GM19397 (cell line): Measurements from ENCODE around the gene VPS13A.
"Not testable (repeated sequence)": the region's sequence is repeated elsewhere in the genome, so short reads cannot be mapped to it uniquely, and the experiment has no call there.

ENCODE experiments used
- ATAC-seq: cut with Tn5 transposase; IDR thresholded peaks from one replicate; pipeline ENCODE4 v1.9.1; 2021; ENCODE audit warnings: mild to moderate bottlenecking, moderate library complexity; ENCODE audit not compliant: unreplicated experiment

VPS13A gene

DNA sequence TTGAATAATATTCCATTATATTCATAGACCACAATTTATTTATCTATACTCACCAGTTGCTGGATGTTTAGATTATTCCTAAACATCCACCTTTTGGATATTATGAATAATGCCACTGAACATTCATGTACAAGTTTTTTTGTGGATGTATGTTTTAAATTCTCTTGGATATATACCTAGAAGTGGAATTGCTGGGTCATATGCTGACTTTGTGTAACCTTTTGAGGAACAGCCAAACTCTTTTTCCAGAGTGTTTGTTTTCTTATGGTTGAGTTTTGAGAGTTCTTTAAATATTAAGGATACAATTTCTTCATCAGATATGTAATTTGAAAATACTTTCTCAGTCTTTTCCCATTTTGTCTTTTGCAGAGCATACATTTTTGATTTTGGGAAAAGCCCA lies 2.7 kb downstream of the VPS13A start:
- ATAC-seq, result no peak

- ATAC-seq, result no peak
These were observed 6.2 kb downstream of the VPS13A start for GRCh38 chr9:77183581-77183980.

GRCh38 chr9:77188242-77188641 lies 10.9 kb downstream of the VPS13A start:
- no peak for ATAC-seq

GRCh38 chr9:77194423-77194822 lies 17.1 kb downstream of the VPS13A start:
- no peak for ATAC-seq

DNA sequence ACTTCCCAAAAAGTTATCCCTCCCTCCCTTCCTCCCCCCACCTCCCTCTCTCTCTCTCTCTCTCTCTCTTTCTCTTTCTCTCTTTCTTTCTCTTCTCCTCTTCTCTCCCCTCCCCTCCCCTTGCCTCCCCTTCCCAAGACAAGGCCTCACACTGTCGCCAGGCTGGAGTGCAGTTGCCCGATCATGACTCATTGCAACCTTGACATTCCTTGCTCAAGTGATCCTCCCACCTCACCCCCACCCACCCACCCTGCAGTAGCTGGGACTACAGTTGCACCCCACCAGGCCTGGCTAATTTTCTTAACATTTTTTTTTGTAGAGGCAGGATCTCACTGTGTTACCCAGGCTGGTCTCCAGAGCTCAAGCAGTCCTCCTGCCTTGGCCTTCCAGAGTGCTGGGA lies 32.8 kb downstream of the VPS13A start:
- ATAC-seq, result no peak

- ATAC-seq, result no peak
These were observed 34.2 kb downstream of the VPS13A start for GRCh38 chr9:77211561-77211960.

DNA sequence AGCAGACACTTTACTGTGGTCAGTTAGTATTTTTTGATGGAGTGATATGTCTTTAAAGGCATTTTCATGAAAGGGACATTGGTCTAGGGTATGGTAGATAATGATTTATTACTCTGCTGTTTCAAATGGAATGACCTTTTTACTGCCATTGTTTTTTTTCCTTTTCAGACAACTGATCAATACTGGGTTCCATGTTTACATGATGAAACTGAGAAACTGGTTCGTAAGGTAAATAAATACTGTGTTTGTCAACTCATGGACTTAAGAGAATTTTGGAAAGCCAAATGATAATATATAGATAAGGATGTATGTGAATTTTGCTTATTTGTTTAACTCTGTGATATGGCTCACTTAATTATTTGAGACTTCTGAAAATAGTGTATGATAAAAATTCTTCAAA lies 35.5 kb downstream of the VPS13A start:
- no peak for ATAC-seq

- ATAC-seq, result no peak
These were observed 38.5 kb downstream of the VPS13A start for GRCh38 chr9:77215874-77216273.

DNA sequence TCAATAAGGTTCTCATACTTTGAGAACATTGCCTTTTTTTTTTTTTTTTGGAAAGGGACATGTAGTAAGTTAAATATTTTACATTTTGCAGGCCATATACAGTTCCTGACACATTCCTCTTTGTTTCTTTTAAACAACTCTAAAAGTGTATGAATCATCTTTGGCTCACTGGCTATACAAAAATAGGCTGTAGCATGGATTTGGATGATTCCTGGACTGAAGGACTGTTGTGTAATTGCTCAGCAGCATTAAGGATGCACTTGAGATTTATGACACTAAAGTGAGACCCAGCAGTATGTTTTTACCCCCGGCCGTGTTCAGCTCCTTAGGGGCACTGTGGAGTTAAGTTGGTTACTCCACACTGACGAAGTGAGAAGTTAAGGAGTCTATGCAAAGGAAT lies 41.3 kb downstream of the VPS13A start:
- ATAC-seq, result no peak

- no peak for ATAC-seq
These were observed 44.1 kb downstream of the VPS13A start for GRCh38 chr9:77221431-77221830.

DNA sequence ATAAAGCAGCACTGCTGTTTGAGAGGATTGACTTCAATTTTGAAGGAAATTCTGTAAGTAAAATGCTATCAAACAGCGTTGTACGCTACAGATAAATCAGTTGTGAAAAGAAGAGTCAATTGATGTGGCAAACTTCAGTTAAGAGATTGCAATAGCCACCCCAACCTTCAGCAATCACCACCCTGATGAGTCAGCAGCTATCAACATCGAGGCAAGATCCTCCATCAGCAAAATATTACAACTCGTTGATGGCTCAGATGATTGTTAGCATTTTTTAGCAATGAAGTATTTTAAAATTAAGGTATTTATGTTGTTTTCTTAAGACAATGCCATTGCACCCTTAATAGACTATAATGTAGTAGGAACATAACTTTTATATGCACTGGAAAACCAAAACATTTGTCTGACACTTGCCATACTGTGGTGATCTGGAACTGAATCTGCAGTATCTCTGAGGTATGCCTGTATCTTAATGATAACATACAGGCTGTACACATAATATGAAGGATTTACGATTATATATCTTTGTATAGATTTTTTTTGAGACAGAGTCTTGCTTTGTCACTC lies 47.5 kb downstream of the VPS13A start:
- no peak for ATAC-seq

DNA sequence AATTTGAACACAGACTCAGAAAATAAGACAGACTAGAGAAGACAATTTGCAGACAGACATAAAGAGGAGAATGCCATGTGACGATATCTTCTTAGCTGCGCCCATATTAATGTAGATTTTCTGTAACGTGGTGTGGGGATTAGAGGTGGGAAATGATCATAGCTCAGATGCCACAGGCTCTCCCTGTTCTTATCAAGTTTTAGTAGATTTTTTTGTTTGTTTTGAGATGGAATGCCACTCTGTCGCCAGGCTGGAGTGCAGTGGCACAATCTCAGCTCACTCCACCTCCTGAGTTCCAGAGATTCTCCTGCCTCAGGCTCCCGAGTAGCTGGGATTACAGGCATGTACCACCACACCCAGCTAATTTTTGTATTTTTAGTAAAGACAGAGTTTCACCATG lies 59.4 kb downstream of the VPS13A start:
- no peak for ATAC-seq

GRCh38 chr9:77237896-77238295 lies 60.6 kb downstream of the VPS13A start:
- ATAC-seq, result no peak

DNA sequence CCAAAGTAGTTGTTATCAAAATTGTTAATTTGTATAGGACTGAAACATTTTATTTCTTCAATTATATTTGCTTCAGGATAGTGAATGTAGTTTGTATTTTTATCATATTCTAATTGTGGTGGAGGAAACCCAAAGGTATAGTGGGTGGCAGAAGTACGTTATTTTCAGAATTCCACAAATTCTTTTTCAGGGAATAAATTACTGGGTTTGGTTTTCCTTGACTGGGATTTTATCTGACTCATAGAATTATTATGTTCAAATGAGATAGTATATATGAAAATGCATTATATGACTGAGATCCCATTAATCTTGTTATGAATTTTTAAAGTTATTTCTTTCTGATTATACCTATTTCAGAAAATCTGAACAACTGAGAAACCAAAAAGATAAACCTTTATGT lies 73.7 kb downstream of the VPS13A start:
- no peak for ATAC-seq

DNA sequence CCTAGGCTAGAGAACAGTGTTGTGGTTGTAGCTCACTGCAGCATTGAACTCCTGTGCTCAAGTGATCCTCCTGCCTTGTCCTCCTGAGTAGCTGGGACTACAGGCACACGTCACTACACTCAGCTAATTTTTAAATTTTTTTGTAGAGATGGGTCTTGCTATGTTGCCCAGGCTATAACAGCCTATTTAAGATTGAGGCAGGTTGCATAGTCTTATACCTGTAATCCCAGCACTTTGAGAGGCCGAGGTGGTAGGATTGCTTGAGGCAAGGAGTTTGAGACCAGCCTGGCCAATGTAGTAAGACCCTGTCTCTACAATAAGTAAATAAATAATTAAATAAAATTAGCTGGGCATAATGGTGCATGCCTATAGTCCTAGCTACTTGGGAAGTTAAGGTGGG lies 79.9 kb downstream of the VPS13A start:
- ATAC-seq, result no peak

- no peak for ATAC-seq
These were observed 84.3 kb downstream of the VPS13A start for GRCh38 chr9:77261605-77262004.

GRCh38 chr9:77267762-77268161 lies 90.4 kb downstream of the VPS13A start:
- not testable (repeated sequence) for ATAC-seq

GRCh38 chr9:77271023-77271690 lies 93.8 kb downstream of the VPS13A start:
- ATAC-seq, result no peak

- no peak for ATAC-seq
These were observed 99.5 kb downstream of the VPS13A start for GRCh38 chr9:77276799-77277198.

- no peak for ATAC-seq
These were observed 100.4 kb downstream of the VPS13A start for GRCh38 chr9:77277719-77278118.

- no peak for ATAC-seq
These were observed 106.7 kb downstream of the VPS13A start for GRCh38 chr9:77283991-77284390.

DNA sequence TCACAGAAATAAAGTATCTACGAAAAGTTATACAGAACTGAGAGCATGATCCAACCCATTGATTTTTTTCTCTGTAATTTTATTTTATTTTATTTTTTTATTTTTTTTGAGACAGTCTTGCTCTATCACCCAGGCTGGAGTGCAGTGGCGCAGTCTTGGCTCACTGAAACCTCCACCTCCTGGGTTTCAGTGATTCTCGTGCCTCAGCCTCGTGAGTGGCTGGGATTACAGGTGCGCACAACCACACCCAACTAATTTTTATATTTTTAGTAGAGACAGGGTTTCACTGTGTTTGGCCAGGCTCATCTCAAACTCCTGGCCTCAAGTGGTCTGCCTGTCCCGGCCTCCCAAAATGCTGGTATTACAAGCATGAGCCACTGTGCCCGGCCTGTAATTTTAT lies 107.3 kb downstream of the VPS13A start:
- no peak for ATAC-seq

DNA sequence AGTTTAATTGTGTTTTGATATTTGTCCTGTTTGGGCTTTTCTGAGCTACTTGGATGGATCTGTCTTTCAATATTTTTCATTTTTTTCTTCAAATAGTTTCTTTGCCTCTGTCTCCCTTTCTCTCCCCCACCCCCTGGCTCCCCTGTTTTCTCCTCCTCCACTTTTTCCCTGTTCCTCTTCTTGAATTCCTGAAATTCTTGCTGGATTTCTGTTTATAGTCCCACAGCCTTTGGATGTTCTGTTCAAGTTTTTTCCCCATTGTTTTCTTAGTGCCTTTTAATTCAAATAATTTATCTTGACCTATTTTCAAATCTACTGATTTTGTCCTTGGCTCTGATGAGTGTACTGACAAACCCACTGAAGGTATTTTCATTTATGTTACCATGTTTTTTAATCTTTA lies 113.0 kb downstream of the VPS13A start:
- no peak for ATAC-seq
